ENCODE data around the gene LRRC15. TPM values are rescaled to one million over a fixed set of nuclear protein-coding genes. Genes with fewer than 3 reads are reported as not detected.

Gene LRRC15
- total and polyA plus RNA-seq, 2 experiments from 2014 or later, result 0.05 to 0.14 TPM

DNA sequence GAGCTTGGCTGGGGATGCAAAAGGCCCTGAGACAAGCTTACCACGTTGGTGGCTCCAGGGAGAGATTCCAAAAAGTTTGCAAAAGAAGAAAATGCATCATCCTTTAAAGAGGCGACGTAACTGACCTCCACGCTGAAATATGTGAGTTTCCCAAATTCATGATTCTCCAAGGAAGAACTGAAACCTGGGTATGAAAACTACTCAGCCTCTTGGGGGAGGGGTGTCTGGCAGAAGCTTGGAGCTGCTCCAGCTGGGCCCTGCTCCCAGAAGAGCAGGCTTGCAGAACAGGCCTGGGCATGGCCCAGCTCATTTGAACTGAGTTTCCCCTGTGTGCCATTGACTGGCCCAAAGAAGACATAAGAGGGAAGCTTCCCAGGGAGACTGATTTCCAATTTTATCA, 39.0 kb downstream of the LRRC15 start:
- no peak overlapping the region for H3K4me2 ChIP-seq
- no peaks in the 10 kb centered on the region; the same call in 2 of the 3 replicates for H3K36me3 Mint-ChIP-seq (ENCODE audit: low read depth)
- no peaks in the 10 kb centered on the region; the same call in 2 of the 3 replicates for H3K9me3 Mint-ChIP-seq
- no peak for TF ChIP-seq EZH2phosphoT487 (IDR thresholded peaks at IDR 0.05; ENCODE audit: unreplicated experiment)
- TF ChIP-seq, protein P1, sequence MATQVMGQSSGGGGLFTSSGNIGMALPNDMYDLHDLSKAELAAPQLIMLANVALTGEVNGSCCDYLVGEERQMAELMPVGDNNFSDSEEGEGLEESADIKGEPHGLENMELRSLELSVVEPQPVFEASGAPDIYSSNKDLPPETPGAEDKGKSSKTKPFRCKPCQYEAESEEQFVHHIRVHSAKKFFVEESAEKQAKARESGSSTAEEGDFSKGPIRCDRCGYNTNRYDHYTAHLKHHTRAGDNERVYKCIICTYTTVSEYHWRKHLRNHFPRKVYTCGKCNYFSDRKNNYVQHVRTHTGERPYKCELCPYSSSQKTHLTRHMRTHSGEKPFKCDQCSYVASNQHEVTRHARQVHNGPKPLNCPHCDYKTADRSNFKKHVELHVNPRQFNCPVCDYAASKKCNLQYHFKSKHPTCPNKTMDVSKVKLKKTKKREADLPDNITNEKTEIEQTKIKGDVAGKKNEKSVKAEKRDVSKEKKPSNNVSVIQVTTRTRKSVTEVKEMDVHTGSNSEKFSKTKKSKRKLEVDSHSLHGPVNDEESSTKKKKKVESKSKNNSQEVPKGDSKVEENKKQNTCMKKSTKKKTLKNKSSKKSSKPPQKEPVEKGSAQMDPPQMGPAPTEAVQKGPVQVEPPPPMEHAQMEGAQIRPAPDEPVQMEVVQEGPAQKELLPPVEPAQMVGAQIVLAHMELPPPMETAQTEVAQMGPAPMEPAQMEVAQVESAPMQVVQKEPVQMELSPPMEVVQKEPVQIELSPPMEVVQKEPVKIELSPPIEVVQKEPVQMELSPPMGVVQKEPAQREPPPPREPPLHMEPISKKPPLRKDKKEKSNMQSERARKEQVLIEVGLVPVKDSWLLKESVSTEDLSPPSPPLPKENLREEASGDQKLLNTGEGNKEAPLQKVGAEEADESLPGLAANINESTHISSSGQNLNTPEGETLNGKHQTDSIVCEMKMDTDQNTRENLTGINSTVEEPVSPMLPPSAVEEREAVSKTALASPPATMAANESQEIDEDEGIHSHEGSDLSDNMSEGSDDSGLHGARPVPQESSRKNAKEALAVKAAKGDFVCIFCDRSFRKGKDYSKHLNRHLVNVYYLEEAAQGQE (IDR thresholded peaks at IDR 0.05; ENCODE audit: unreplicated experiment), result no peak
- TF ChIP-seq POLR2AphosphoS5 (IDR thresholded peaks at IDR 0.05; ENCODE audit: low read depth), result no peak
- TF ChIP-seq ZNF114 (CRISPR knock-in tag; IDR thresholded peaks at IDR 0.05), result no peak
- TF ChIP-seq CTCF (conservative IDR thresholded peaks at IDR 0.05; ENCODE audit: low read depth in 2 of 2), result no peak
- no peak for TF ChIP-seq EZH2 (IDR thresholded peaks at IDR 0.05; ENCODE audit: low read depth, unreplicated experiment)
- TF ChIP-seq NANOG (IDR thresholded peaks at IDR 0.05; ENCODE audit: borderline replicate concordance), result no peak
- no peak for TF ChIP-seq CREB1 (CRISPR knock-in tag; IDR thresholded peaks at IDR 0.05; ENCODE audit: low read depth)
- TF ChIP-seq ETS1 (IDR thresholded peaks at IDR 0.05), result no peak
- TF ChIP-seq STAT1 (IDR thresholded peaks at IDR 0.05; ENCODE audit: unreplicated experiment), result no peak
- TF ChIP-seq, protein P2, sequence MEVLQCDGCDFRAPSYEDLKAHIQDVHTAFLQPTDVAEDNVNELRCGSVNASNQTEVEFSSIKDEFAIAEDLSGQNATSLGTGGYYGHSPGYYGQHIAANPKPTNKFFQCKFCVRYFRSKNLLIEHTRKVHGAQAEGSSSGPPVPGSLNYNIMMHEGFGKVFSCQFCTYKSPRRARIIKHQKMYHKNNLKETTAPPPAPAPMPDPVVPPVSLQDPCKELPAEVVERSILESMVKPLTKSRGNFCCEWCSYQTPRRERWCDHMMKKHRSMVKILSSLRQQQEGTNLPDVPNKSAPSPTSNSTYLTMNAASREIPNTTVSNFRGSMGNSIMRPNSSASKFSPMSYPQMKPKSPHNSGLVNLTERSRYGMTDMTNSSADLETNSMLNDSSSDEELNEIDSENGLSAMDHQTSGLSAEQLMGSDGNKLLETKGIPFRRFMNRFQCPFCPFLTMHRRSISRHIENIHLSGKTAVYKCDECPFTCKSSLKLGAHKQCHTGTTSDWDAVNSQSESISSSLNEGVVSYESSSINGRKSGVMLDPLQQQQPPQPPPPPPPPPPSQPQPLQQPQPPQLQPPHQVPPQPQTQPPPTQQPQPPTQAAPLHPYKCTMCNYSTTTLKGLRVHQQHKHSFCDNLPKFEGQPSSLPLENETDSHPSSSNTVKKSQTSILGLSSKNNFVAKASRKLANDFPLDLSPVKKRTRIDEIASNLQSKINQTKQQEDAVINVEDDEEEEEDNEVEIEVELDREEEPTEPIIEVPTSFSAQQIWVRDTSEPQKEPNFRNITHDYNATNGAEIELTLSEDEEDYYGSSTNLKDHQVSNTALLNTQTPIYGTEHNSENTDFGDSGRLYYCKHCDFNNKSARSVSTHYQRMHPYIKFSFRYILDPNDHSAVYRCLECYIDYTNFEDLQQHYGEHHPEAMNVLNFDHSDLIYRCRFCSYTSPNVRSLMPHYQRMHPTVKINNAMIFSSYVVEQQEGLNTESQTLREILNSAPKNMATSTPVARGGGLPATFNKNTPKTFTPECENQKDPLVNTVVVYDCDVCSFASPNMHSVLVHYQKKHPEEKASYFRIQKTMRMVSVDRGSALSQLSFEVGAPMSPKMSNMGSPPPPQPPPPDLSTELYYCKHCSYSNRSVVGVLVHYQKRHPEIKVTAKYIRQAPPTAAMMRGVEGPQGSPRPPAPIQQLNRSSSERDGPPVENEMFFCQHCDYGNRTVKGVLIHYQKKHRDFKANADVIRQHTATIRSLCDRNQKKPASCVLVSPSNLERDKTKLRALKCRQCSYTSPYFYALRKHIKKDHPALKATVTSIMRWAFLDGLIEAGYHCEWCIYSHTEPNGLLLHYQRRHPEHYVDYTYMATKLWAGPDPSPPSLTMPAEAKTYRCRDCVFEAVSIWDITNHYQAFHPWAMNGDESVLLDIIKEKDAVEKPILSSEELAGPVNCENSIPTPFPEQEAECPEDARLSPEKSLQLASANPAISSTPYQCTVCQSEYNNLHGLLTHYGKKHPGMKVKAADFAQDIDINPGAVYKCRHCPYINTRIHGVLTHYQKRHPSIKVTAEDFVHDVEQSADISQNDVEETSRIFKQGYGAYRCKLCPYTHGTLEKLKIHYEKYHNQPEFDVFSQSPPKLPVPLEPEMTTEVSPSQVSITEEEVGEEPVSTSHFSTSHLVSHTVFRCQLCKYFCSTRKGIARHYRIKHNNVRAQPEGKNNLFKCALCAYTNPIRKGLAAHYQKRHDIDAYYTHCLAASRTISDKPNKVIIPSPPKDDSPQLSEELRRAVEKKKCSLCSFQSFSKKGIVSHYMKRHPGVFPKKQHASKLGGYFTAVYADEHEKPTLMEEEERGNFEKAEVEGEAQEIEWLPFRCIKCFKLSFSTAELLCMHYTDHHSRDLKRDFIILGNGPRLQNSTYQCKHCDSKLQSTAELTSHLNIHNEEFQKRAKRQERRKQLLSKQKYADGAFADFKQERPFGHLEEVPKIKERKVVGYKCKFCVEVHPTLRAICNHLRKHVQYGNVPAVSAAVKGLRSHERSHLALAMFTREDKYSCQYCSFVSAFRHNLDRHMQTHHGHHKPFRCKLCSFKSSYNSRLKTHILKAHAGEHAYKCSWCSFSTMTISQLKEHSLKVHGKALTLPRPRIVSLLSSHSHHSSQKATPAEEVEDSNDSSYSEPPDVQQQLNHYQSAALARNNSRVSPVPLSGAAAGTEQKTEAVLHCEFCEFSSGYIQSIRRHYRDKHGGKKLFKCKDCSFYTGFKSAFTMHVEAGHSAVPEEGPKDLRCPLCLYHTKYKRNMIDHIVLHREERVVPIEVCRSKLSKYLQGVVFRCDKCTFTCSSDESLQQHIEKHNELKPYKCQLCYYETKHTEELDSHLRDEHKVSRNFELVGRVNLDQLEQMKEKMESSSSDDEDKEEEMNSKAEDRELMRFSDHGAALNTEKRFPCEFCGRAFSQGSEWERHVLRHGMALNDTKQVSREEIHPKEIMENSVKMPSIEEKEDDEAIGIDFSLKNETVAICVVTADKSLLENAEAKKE (CRISPR knock-in tag; IDR thresholded peaks at IDR 0.05), result no peak
- TF ChIP-seq ZNF331 (CRISPR knock-in tag; IDR thresholded peaks at IDR 0.05; ENCODE audit: low read depth), result no peak
- no peak for TF ChIP-seq JUNB (IDR thresholded peaks at IDR 0.05; ENCODE audit: unreplicated experiment)
- no peak for DNase-seq (ENCODE audit: low spot score)
- H2AFZ ChIP-seq, result no peak overlapping the region
- H3K79me2 ChIP-seq (replicated peaks; ENCODE audit: insufficient read depth), result no peaks in the 10 kb centered on the region
- H3K9me2 ChIP-seq (ENCODE audit: insufficient read depth), result 0 out of 2 replicates have a peak, but pooled peaks cover 7% of the 10 kb centered on the region
- H3K4me1 ChIP-seq (ENCODE audit: insufficient read depth), result no peaks in the 10 kb centered on the region
- no peak overlapping the region for H3K27ac Mint-ChIP-seq
- no peak overlapping the region for H3K4me3 ChIP-seq
- H3K36me3 ChIP-seq (ENCODE audit: insufficient read depth), result no peaks in the 10 kb centered on the region
- no peak for ATAC-seq
- no peaks in the 10 kb centered on the region for H4K20me1 ChIP-seq (replicated peaks; ENCODE audit: insufficient read depth)
- H3K4me3 Mint-ChIP-seq, result no peak overlapping the region
- H3K27ac ChIP-seq (ENCODE audit: low read depth), result no peak overlapping the region
- peaks cover 28% of the 10 kb centered on the region for H3F3A ChIP-seq (replicated peaks; ENCODE audit: low read depth)
- peaks cover 24% of the 10 kb centered on the region for H3K27me3 ChIP-seq (ENCODE audit: insufficient read depth)
- peaks cover 21% of the 10 kb centered on the region for H3K27me3 Mint-ChIP-seq (ENCODE audit: insufficient read depth, low read depth, poor library complexity)
- H3K4me1 Mint-ChIP-seq, result peaks cover 23% of the 10 kb centered on the region
